Sigmoid colon (tissue), 7 donors: ENCODE measurements around the gene TTLL11. TPM values are rescaled to one million over a fixed set of nuclear protein-coding genes. Genes with fewer than 3 reads are reported as not detected.

Source experiments
- DNase-seq: peaks from one replicate; pipeline ENCODE4 v3.0.0-alpha.2; 2019
- H3K27ac ChIP-seq, 4 donors: fragments of 200-600 bp; sonication (generic); one replicate each; pipeline ENCODE4 v1.5.1; 2016 to 2019; ENCODE audit warnings: mild to moderate bottlenecking in 1 of 4
- H3K27me3 ChIP-seq, 3 donors: fragments of 200-600 bp; sonication (generic); one replicate each; pipeline ENCODE4 v1.5.1; 2019; ENCODE audit warnings: mild to moderate bottlenecking in 1 of 3
- H3K36me3 ChIP-seq, 4 donors: fragments of 200-600 bp; sonication (generic); one replicate each; pipeline ENCODE4 v1.5.1; 2016 to 2019
- H3K4me1 ChIP-seq, 4 donors: fragments of 200-600 bp; sonication (generic); one replicate each; pipeline ENCODE4 v1.5.1; 2017 to 2019
- H3K4me3 ChIP-seq, 4 donors: fragments of 200-600 bp; sonication (generic); one replicate each; pipeline ENCODE4 v1.5.1; 2017 to 2019; ENCODE audit warnings: mild to moderate bottlenecking in 2 of 4, moderate library complexity in 1 of 4
- H3K9me3 ChIP-seq, 4 donors: fragments of 200-600 bp in 3 of 4; sonication (generic) in 3 of 4; one replicate each; pipeline versions ENCODE4 v1.5.1 to v1.6.1; 2013 to 2019
- EP300 ChIP-seq, 4 donors: sonication (generic); formaldehyde crosslinking; IDR thresholded peaks; one replicate each; pipeline ENCODE4 v1.6.1; 2017; ENCODE audit warnings: antibody characterized with exemption in 4 of 4
- POLR2A ChIP-seq, 2 donors: fragments of 450-650 bp; IDR thresholded peaks; one replicate each; pipeline ENCODE4 v1.6.1; 2016; ENCODE audit warnings: antibody characterized with exemption in 2 of 2, mild to moderate bottlenecking in 2 of 2, moderate library complexity in 2 of 2
- POLR2AphosphoS5 ChIP-seq, 4 donors: sonication (generic); formaldehyde crosslinking; IDR thresholded peaks; one replicate each; pipeline ENCODE4 v1.6.1; 2017; ENCODE audit warnings: antibody characterized with exemption in 4 of 4
- WGBS, 2 donors: extraction: QIAGEN DNeasy Blood & Tissue Kit; methylation state at CpG; one replicate each; pipeline ENCODE4 v1.1.7; 2013; 5-methylcytosine and 5-hydroxymethylcytosine counted together
- intact Hi-C: fragments of 100-400 bp; cut with DNase I; formaldehyde crosslinking; loops from one replicate; pipeline ENCODE4 v1.15.1; 2023
- polyA plus RNA-seq, 3 donors: library from polyadenylated mRNA; stranded (reverse); fragments of 200-250 nt; gene quantifications; one replicate each; pipeline ENCODE4 v1.2.3, GENCODE V29; 2013
- total RNA-seq, 4 donors: library from RNA; depleted of rRNA; stranded (reverse); fragments of >200 nt; gene quantifications; one replicate each; pipeline ENCODE4 v1.1.0, GENCODE V29; 2016
- TF ChIP-seq, protein P1 (sequence below), 4 experiments: fragments of 450-650 bp in 3 of 4; fragments of 200-600 bp in 1 of 4; IDR thresholded peaks; one replicate each; pipeline ENCODE4 v1.5.1; 2016 to 2019; ENCODE audit warnings: antibody characterized with exemption in 4 of 4, mild to moderate bottlenecking in 3 of 4, moderate library complexity in 2 of 4
- donor health status: healthy with polysubstance abuse.
- donor health status: Bipolar disorder and iron deficiency.
- donor health status: healthy.

Gene TTLL11
- total and polyA plus RNA-seq, 7 donors, result 4.2 to 40.7 (median 27.6) TPM

DNA sequence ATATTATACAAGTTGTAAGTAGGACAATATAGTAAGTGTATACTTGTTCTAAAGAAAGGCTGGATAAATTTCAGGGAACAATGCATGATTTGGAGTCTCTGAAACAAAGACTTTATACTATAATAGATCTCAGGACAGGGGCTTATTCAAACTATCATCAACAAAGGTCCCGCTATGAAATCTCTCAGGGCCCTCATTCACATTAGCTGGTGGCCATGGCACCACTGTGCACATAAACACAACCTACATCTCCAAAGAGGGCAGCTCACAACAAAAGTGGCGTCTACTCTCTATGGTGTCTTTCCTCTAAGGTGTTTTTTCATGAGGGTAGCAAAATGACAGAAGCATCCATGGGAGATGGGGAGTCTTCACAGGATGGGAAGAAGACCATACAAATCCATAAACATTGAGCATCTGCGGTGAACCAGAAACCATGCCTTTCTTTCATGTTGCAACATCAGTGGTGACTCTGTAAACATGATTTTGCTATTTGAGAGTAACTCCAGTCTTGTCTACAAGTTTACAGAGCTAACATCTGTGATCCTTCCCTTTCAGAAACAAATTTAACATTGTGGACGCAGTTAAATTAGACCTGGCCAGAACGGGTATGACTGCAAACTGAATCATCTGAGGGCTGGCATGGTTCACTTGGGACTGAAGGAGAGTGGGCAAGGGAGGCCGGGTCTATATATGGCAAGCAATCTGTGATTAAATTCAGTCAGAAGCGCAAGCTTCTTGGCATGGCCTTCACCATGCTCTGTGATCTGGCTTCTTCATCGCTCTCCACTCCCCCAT lies 5.5 kb downstream of the TTLL11 start:
- no peaks in the 10 kb centered on the region for H3K9me3 ChIP-seq
- H3K27ac ChIP-seq, result peak overlapping the region; percentile 54 to 92 (median 91)
- intact Hi-C loops, result loop anchor here (5.0 kb wide), 1 partner anchor 805 kb away; no protein-coding TSS in a partner anchor
- H3K36me3 ChIP-seq, result no peaks in the 10 kb centered on the region
- DNase-seq, result peak; percentile 79
- 87% methylated on average over 8 of the region's 8 CpGs for whole genome bisulfite sequencing, 2 donors
- H3K27me3 ChIP-seq, result no peaks in the 10 kb centered on the region
- no peak overlapping the region for H3K4me3 ChIP-seq
- peaks cover 0 to 99% (median 91%) of the 10 kb centered on the region in 4 donors for H3K4me1 ChIP-seq
- peak; percentile 47 to 79 (median 59) for TF ChIP-seq POLR2AphosphoS5 (IDR thresholded peaks at IDR 0.05)
- TF ChIP-seq, protein P1, sequence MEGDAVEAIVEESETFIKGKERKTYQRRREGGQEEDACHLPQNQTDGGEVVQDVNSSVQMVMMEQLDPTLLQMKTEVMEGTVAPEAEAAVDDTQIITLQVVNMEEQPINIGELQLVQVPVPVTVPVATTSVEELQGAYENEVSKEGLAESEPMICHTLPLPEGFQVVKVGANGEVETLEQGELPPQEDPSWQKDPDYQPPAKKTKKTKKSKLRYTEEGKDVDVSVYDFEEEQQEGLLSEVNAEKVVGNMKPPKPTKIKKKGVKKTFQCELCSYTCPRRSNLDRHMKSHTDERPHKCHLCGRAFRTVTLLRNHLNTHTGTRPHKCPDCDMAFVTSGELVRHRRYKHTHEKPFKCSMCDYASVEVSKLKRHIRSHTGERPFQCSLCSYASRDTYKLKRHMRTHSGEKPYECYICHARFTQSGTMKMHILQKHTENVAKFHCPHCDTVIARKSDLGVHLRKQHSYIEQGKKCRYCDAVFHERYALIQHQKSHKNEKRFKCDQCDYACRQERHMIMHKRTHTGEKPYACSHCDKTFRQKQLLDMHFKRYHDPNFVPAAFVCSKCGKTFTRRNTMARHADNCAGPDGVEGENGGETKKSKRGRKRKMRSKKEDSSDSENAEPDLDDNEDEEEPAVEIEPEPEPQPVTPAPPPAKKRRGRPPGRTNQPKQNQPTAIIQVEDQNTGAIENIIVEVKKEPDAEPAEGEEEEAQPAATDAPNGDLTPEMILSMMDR (IDR thresholded peaks at IDR 0.05), result no peak
- TF ChIP-seq POLR2A (IDR thresholded peaks at IDR 0.05), result no peak
- TF ChIP-seq EP300 (IDR thresholded peaks at IDR 0.05), result peak in 1 of 4 donors; percentile 76

- Histone ChIP-seq H3K27ac (peak overlapping the region; percentile 54 to 92 (median 91)), H3K4me1 (peaks cover 0 to 99% (median 90%) of the 10 kb centered on the region in 4 donors), H3K27me3 (no peaks in the 10 kb centered on the region), H3K36me3 (no peaks in the 10 kb centered on the region), H3K9me3 (no peaks in the 10 kb centered on the region), H3K4me3 (no peak overlapping the region)
- 98 to 100% methylated on average over 1 of the region's 1 CpG for WGBS, 2 donors
- DNase-seq, result no peak
- intact Hi-C loops, result loop anchor here (5.0 kb wide), 1 partner anchor 805 kb away; no protein-coding TSS in a partner anchor
- TF ChIP-seq, protein P1 (IDR thresholded peaks at IDR 0.05), result no peak
- no peak for TF ChIP-seq POLR2A (IDR thresholded peaks at IDR 0.05)
- no peak for TF ChIP-seq POLR2AphosphoS5 (IDR thresholded peaks at IDR 0.05)
- TF ChIP-seq EP300 (IDR thresholded peaks at IDR 0.05), result no peak
These were observed 6.2 kb downstream of the TTLL11 start for GRCh38 chr9:122086873-122087272.

GRCh38 chr9:122085260-122085659 lies 7.8 kb downstream of the TTLL11 start:
- H3K4me1 ChIP-seq, result peaks cover 0 to 93% (median 84%) of the 10 kb centered on the region in 4 donors
- DNase-seq, result no peak
- WGBS, 2 donors, result 95 to 97% methylated on average over 1 of the region's 1 CpG
- H3K4me3 ChIP-seq, result no peak overlapping the region
- no peaks in the 10 kb centered on the region for H3K36me3 ChIP-seq
- no peaks in the 10 kb centered on the region for H3K27me3 ChIP-seq
- intact Hi-C loops, result loop anchor here (5.0 kb wide), 1 partner anchor 803 kb away; no protein-coding TSS in a partner anchor
- H3K9me3 ChIP-seq, result no peaks in the 10 kb centered on the region
- H3K27ac ChIP-seq, result peak overlapping the region in 3 of 4 donors; percentile 90 to 92 (median 92)
- TF ChIP-seq POLR2A (IDR thresholded peaks at IDR 0.05), result no peak
- TF ChIP-seq POLR2AphosphoS5 (IDR thresholded peaks at IDR 0.05), result no peak
- TF ChIP-seq EP300 (IDR thresholded peaks at IDR 0.05), result no peak
- TF ChIP-seq, protein P1 (IDR thresholded peaks at IDR 0.05), result no peak

- H3K27ac ChIP-seq, result peak overlapping the region; percentile 51 to 92 (median 91)
- no peaks in the 10 kb centered on the region for H3K36me3 ChIP-seq
- no peaks in the 10 kb centered on the region for H3K9me3 ChIP-seq
- no peak for DNase-seq
- peaks cover 0 to 90% (median 74%) of the 10 kb centered on the region in 4 donors for H3K4me1 ChIP-seq
- TF ChIP-seq POLR2A (IDR thresholded peaks at IDR 0.05) (no peak), POLR2AphosphoS5 (IDR thresholded peaks at IDR 0.05) (no peak), EP300 (IDR thresholded peaks at IDR 0.05) (no peak)
- TF ChIP-seq, protein P1 (IDR thresholded peaks at IDR 0.05), result no peak
- WGBS, 2 donors, result 85 to 88% methylated on average over 9 of the region's 9 CpGs
- peak overlapping the region in 1 of 4 donors; percentile 20 for H3K4me3 ChIP-seq
- intact Hi-C loops, result no loop called here
- H3K27me3 ChIP-seq, result no peaks in the 10 kb centered on the region
These were observed 9.0 kb downstream of the TTLL11 start for GRCh38 chr9:122084026-122084675.
